Gastroesophageal sphincter (tissue), 3 donors: ENCODE data around the gene MCAM.

Experiments used
- CTCF ChIP-seq, 4 experiments: fragments of 200-600 bp in 2 of 4; fragments of 450-650 bp in 2 of 4; sonication (generic) in 1 of 4; IDR thresholded peaks; one replicate each; pipeline ENCODE4 v1.5.1; 2017 to 2019; ENCODE audit warnings: antibody characterized with exemption in 4 of 4, mild to moderate bottlenecking in 2 of 4, moderate library complexity in 2 of 4
- EP300 ChIP-seq: sonication (generic); formaldehyde crosslinking; IDR thresholded peaks from one replicate; pipeline ENCODE4 v1.6.1; 2017; ENCODE audit warnings: antibody characterized with exemption, mild to moderate bottlenecking

GRCh38 chr11:119262668-119263351, 54.1 kb downstream of the MCAM start:
- TF ChIP-seq EP300, result no peak
- TF ChIP-seq CTCF (IDR thresholded peaks at IDR 0.05), result no peak
